Endothelial cell of umbilical vein (primary cell): Measurements from ENCODE around the gene SPRR1B. TPM values are rescaled to one million over a fixed set of nuclear protein-coding genes. Genes with fewer than 3 reads are reported as not detected.

ENCODE experiments used
- BruUV-seq: library from RNA; stranded (reverse); fragments of 400-500 nt; replicated peaks from 2 replicates; lab custom pipeline; 2021; lab: Mats Ljungman, UMichigan
- CTCF ChIA-PET: fragments of 300-600, 350-600 bp; sonication (Branson Sonifier 250); formaldehyde crosslinking; loops from one replicate; lab custom pipeline; 2021; ENCODE audit warnings: antibody characterized with exemption, inconsistent platforms; lab: Charles Lee
- POLR2A ChIA-PET: fragments of 300-600, 350-600 bp; sonication (Branson Sonifier 250); formaldehyde crosslinking; loops from one replicate; lab custom pipeline; 2021; ENCODE audit warnings: antibody characterized with exemption, inconsistent platforms; lab: Charles Lee
- DNase-seq: peaks from one replicate; pipeline ENCODE4 v3.0.0-alpha.2; 2011; ENCODE audit warnings: low read depth, low spot score
- FAIRE-seq: peaks from 2 replicates; lab custom pipeline; 2011; peaks lifted over from hg19 to GRCh38; lab: Jason Lieb, UNC
- H2AFZ ChIP-seq: 2 replicates; pipeline ENCODE4 v1.6.0; 2012; ENCODE audit warnings: low read depth, low read length, control low read depth, inconsistent platforms
- H3K27ac ChIP-seq: 2 replicates; pipeline ENCODE4 v1.5.1; 2011; ENCODE audit warnings: low read depth, mild to moderate bottlenecking, control low read depth, low read length, moderate library complexity; ENCODE audit not compliant: insufficient read depth
- H3K27me3 ChIP-seq, 2 experiments: 2 replicates each; pipeline versions ENCODE4 v1.6.0 to v1.6.1; 2011; ENCODE audit warnings: low read length in 2 of 2, mixed read lengths in 1 of 2; ENCODE audit not compliant: control insufficient read depth in 2 of 2, insufficient read depth in 2 of 2
- H3K36me3 ChIP-seq, 2 experiments: 2 replicates in 1 of 2; 3 replicates in 1 of 2; pipeline ENCODE4 v1.5.1; 2011; ENCODE audit warnings: low read length in 2 of 2, mild to moderate bottlenecking in 1 of 2, moderate library complexity in 1 of 2; ENCODE audit not compliant: control insufficient read depth in 2 of 2, insufficient read depth in 2 of 2; ENCODE audit errors: extremely low read depth in 1 of 2
- H3K4me1 ChIP-seq: 3 replicates; pipeline ENCODE4 v1.5.1; 2011; ENCODE audit warnings: mild to moderate bottlenecking, low read length; ENCODE audit not compliant: control insufficient read depth, insufficient read depth; ENCODE audit errors: extremely low read depth
- H3K4me2 ChIP-seq: 2 replicates; pipeline ENCODE4 v1.6.1; 2011; ENCODE audit warnings: low read length, control low read depth, mixed read lengths; ENCODE audit not compliant: insufficient read depth
- H3K4me3 ChIP-seq, 3 experiments: fragments of 200-600 bp in 1 of 3; sonication (generic), shearing (Covaris generic) in 1 of 3; replicated peaks in 1 of 3; 2 replicates each; pipeline ENCODE4 v1.5.1; 2011 to 2016; ENCODE audit warnings: control low read depth in 3 of 3, low read length in 3 of 3, mild to moderate bottlenecking in 2 of 3, inconsistent platforms in 1 of 3, low read depth in 1 of 3, moderate library complexity in 1 of 3; ENCODE audit not compliant: insufficient read depth in 1 of 3
- H3K79me2 ChIP-seq: 2 replicates; pipeline ENCODE4 v1.6.0; 2012; ENCODE audit warnings: low read length, inconsistent platforms; ENCODE audit not compliant: control insufficient read depth, insufficient read depth
- H3K9ac ChIP-seq: replicated peaks from 2 replicates; pipeline ENCODE3; 2011; ENCODE audit warnings: low read length, control low read depth; ENCODE audit not compliant: insufficient read depth; ENCODE audit errors: extremely low read depth
- H3K9me1 ChIP-seq: replicated peaks from 3 replicates; pipeline ENCODE4 v1.6.0; 2011; ENCODE audit warnings: mild to moderate bottlenecking, low read length; ENCODE audit not compliant: control insufficient read depth, insufficient read depth; ENCODE audit errors: extremely low read depth
- H3K9me3 ChIP-seq: replicated peaks from 2 replicates; pipeline ENCODE4 v1.5.1; 2012; ENCODE audit warnings: low read length, inconsistent platforms; ENCODE audit not compliant: control insufficient read depth, insufficient read depth
- H4K20me1 ChIP-seq: replicated peaks from 2 replicates; pipeline ENCODE3; 2011; ENCODE audit warnings: mild to moderate bottlenecking, low read length; ENCODE audit not compliant: control insufficient read depth, insufficient read depth; ENCODE audit errors: extremely low read depth
- EZH2 ChIP-seq: IDR thresholded peaks from 2 replicates; pipeline ENCODE4 v1.6.1; 2012; ENCODE audit warnings: borderline replicate concordance, low read depth, mild to moderate bottlenecking, moderate library complexity, low read length, inconsistent platforms; ENCODE audit not compliant: severe bottlenecking
- FOS ChIP-seq: IDR thresholded peaks from 2 replicates; pipeline ENCODE4 v1.6.1; 2011; ENCODE audit warnings: mild to moderate bottlenecking, low read length, moderate library complexity, borderline replicate concordance; ENCODE audit not compliant: insufficient read depth
- GATA2 ChIP-seq: IDR thresholded peaks from 2 replicates; pipeline ENCODE4 v1.7.0; 2011; ENCODE audit warnings: low read depth, mild to moderate bottlenecking, moderate library complexity, mixed read lengths, low read length; ENCODE audit not compliant: insufficient read length, insufficient read depth
- JUN ChIP-seq: IDR thresholded peaks from 2 replicates; pipeline ENCODE4 v1.6.1; 2011; ENCODE audit warnings: borderline replicate concordance, low read depth; ENCODE audit not compliant: insufficient read length, insufficient read depth
- MYC ChIP-seq: IDR thresholded peaks from one replicate; pipeline ENCODE4 v1.6.1; 2011; ENCODE audit warnings: mild to moderate bottlenecking, low read depth, low read length
- POLR2A ChIP-seq: IDR thresholded peaks from 2 replicates; pipeline ENCODE4 v1.6.1; 2012; ENCODE audit warnings: low read depth, mild to moderate bottlenecking, control low read depth, low read length
- POLR2AphosphoS5 ChIP-seq: IDR thresholded peaks from 2 replicates; pipeline ENCODE4 v1.6.1; 2012; ENCODE audit warnings: low read depth, mild to moderate bottlenecking, control low read depth, low read length, moderate library complexity; ENCODE audit not compliant: insufficient read depth
- dilution Hi-C: fragments of 300-500 bp; cut with MboI; formaldehyde crosslinking; loops from one replicate; pipeline ENCODE4 v1.15.0; 2019; ENCODE audit warnings: low sequenced_read_pairs; ENCODE audit not compliant: extremely low pct_ligation_motif_present
- intact Hi-C: fragments of 100-400 bp; cut with micrococcal nuclease; formaldehyde crosslinking; loops from one replicate; pipeline ENCODE4 v1.10.0; 2022
- polyA plus RNA-seq, 4 experiments: library from polyadenylated mRNA; depleted of rRNA in 3 of 4; stranded (reverse) in 3 of 4; unstranded in 1 of 4; fragments of >200 nt; gene quantifications; 2 replicates each; pipeline versions ENCODE4 v1.2.1 to v1.2.3, GENCODE V29; 2011 to 2012; ENCODE audit warnings: missing spikeins in 1 of 4
- total RNA-seq: library from RNA; stranded (reverse); gene quantifications from 2 replicates; pipeline ENCODE4 v1.2.3, GENCODE V29; 2021
- TF ChIP-seq, protein P1 (sequence below): IDR thresholded peaks from 2 replicates; pipeline ENCODE4 v1.6.1; 2011; ENCODE audit not compliant: insufficient read depth, insufficient read length
- TF ChIP-seq, protein P2 (sequence below), 2 donors: IDR thresholded peaks; 1 replicate in 1 of 2; 2 replicates in 1 of 2; pipeline ENCODE4 v1.5.1; 2011; ENCODE audit warnings: low read length in 2 of 2, mild to moderate bottlenecking in 2 of 2, moderate library complexity in 2 of 2, control low read depth in 1 of 2, inconsistent platforms in 1 of 2, low read depth in 1 of 2; ENCODE audit not compliant: insufficient read depth in 1 of 2; ENCODE audit errors: extremely low read depth in 1 of 2

Gene SPRR1B
- total and polyA plus RNA-seq, 2 donors (not counting 3 experiments of a cell fraction or from before 2014, with no cell fraction given), result not detected

DNA sequence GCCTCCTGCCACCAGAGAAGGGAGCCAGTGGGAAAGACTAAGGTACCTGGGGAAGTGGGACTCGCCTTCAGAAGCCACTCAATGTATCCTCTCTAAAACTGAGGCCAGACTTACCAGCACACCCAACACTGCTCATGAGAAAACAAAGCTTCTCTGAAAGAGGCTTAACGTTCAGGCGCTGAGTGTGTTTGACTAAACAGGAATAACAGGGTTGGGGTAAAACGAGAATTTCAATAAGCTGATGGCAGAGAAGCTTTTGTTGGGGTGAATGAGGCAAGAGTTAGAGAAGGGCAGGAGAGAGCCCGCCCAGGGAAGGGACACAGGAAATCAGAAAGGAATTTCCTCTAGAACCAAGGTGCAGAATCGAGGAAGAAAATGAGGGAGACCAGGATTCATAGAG, 31.2 kb upstream of the SPRR1B start:
- BruUV-seq, result no TSS peak
- no peak for DNase-seq
- H3K36me3 ChIP-seq, result no peaks in the 10 kb centered on the region
- no peaks in the 10 kb centered on the region for H3K4me1 ChIP-seq
- no peaks in the 10 kb centered on the region for H4K20me1 ChIP-seq
- no peak for FAIRE-seq
- H3K4me2 ChIP-seq, result no peak overlapping the region
- dilution Hi-C loops, result no loop called here
- no peak overlapping the region for H2AFZ ChIP-seq
- H3K9ac ChIP-seq, result no peak overlapping the region
- no peaks in the 10 kb centered on the region for H3K9me3 ChIP-seq
- H3K27me3 ChIP-seq, result no peaks in the 10 kb centered on the region
- H3K4me3 ChIP-seq, result no peak overlapping the region
- CTCF ChIA-PET, result no interaction called here
- no peak overlapping the region for H3K27ac ChIP-seq
- H3K79me2 ChIP-seq, result no peaks in the 10 kb centered on the region
- TF ChIP-seq FOS, result no peak
- TF ChIP-seq, protein P1, sequence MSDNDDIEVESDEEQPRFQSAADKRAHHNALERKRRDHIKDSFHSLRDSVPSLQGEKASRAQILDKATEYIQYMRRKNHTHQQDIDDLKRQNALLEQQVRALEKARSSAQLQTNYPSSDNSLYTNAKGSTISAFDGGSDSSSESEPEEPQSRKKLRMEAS, result no peak
- TF ChIP-seq MYC, result no peak
- no peak for TF ChIP-seq GATA2
- TF ChIP-seq POLR2A, result no peak
- TF ChIP-seq, protein P2, sequence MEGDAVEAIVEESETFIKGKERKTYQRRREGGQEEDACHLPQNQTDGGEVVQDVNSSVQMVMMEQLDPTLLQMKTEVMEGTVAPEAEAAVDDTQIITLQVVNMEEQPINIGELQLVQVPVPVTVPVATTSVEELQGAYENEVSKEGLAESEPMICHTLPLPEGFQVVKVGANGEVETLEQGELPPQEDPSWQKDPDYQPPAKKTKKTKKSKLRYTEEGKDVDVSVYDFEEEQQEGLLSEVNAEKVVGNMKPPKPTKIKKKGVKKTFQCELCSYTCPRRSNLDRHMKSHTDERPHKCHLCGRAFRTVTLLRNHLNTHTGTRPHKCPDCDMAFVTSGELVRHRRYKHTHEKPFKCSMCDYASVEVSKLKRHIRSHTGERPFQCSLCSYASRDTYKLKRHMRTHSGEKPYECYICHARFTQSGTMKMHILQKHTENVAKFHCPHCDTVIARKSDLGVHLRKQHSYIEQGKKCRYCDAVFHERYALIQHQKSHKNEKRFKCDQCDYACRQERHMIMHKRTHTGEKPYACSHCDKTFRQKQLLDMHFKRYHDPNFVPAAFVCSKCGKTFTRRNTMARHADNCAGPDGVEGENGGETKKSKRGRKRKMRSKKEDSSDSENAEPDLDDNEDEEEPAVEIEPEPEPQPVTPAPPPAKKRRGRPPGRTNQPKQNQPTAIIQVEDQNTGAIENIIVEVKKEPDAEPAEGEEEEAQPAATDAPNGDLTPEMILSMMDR (IDR thresholded peaks at IDR 0.05; ENCODE audit: extremely low read depth in 1 of 2, insufficient read depth in 1 of 2, low read depth in 1 of 2, low read length in 2 of 2), result no peak
- no peak for TF ChIP-seq EZH2
- no peak for TF ChIP-seq POLR2AphosphoS5
- no peak for TF ChIP-seq JUN
- intact Hi-C loops, result no loop called here
- POLR2A ChIA-PET, result no interaction called here
- H3K9me1 ChIP-seq, result no peaks in the 10 kb centered on the region
